ENCODE measurements around the gene CCM2. TPM values are rescaled to one million over a fixed set of nuclear protein-coding genes. Genes with fewer than 3 reads are reported as not detected.

Gene CCM2
- total RNA-seq, 1 experiment from 2014 or later: 48.6 TPM

- DNase-seq (ENCODE audit: low read depth): no peak
These were observed 61.9 kb downstream of the CCM2 start for GRCh38 chr7:45061806-45062425.

- no peak for DNase-seq (ENCODE audit: low read depth)
These were observed 64.2 kb downstream of the CCM2 start for GRCh38 chr7:45064047-45064725.

- no peak for DNase-seq (ENCODE audit: low read depth)
These were observed 65.3 kb downstream of the CCM2 start for GRCh38 chr7:45065031-45065995.

GRCh38 chr7:45066409-45066808 lies 66.4 kb downstream of the CCM2 start:
- DNase-seq (ENCODE audit: low read depth): no peak

GRCh38 chr7:45067582-45067981 lies 67.6 kb downstream of the CCM2 start:
- DNase-seq (ENCODE audit: low read depth): no peak

GRCh38 chr7:45068236-45069023 lies 68.4 kb downstream of the CCM2 start:
- no peak for DNase-seq (ENCODE audit: low read depth)

- DNase-seq (ENCODE audit: low read depth): no peak
These were observed 69.6 kb downstream of the CCM2 start for GRCh38 chr7:45069444-45070253.

- DNase-seq (ENCODE audit: low read depth): no peak
These were observed 70.2 kb downstream of the CCM2 start for GRCh38 chr7:45070254-45070642.

GRCh38 chr7:45071528-45071927 lies 71.5 kb downstream of the CCM2 start:
- DNase-seq (ENCODE audit: low read depth): no peak

- DNase-seq (ENCODE audit: low read depth): no peak
These were observed 72.4 kb downstream of the CCM2 start for GRCh38 chr7:45072131-45073030.

GRCh38 chr7:45073031-45073785 lies 73.2 kb downstream of the CCM2 start:
- DNase-seq (ENCODE audit: low read depth): no peak

- DNase-seq (ENCODE audit: low read depth): no peak
These were observed 74.0 kb downstream of the CCM2 start for GRCh38 chr7:45073786-45074527.

GRCh38 chr7:45074528-45075354 lies 74.7 kb downstream of the CCM2 start:
- no peak for DNase-seq (ENCODE audit: low read depth)

- no peak for DNase-seq (ENCODE audit: low read depth)
These were observed 75.3 kb downstream of the CCM2 start for GRCh38 chr7:45075355-45075644.

- no peak for DNase-seq (ENCODE audit: low read depth)
These were observed 76.1 kb downstream of the CCM2 start for GRCh38 chr7:45075871-45076796.

GRCh38 chr7:45076946-45077345 lies 76.9 kb downstream of the CCM2 start:
- DNase-seq (ENCODE audit: low read depth): no peak
